ENCODE measurements around the gene PPARD.
"Not testable (repeated sequence)": the region's sequence is repeated elsewhere in the genome, so short reads cannot be mapped to it uniquely, and the experiment has no call there.

The PPARD gene

GRCh38 chr6:35342258-35343091, at the start of gene PPARD:
Gene PPARD (plus strand): TSS chr6:35342558. CDS start chr6:35411088, 68,530 bp downstream.
- DNase-seq (ENCODE audit: low spot score) = peak; percentile 97

GRCh38 chr6:35293681-35294080, 48.7 kb upstream of the PPARD start:
- DNase-seq (ENCODE audit: low spot score) = no peak

- DNase-seq (ENCODE audit: low spot score) = peak; percentile 63
Observed at GRCh38 chr6:35294308-35294945, 47.9 kb upstream of the PPARD start.

- DNase-seq (ENCODE audit: low spot score) = no peak
Observed at GRCh38 chr6:35295036-35295435, 47.3 kb upstream of the PPARD start.

GRCh38 chr6:35295521-35296315, 46.6 kb upstream of the PPARD start:
- no peak for DNase-seq (ENCODE audit: low spot score)

- no peak for DNase-seq (ENCODE audit: low spot score)
Observed at GRCh38 chr6:35296931-35297600, 45.3 kb upstream of the PPARD start.

- peak; percentile 91 for DNase-seq (ENCODE audit: low spot score)
Observed at GRCh38 chr6:35297601-35298481, 44.5 kb upstream of the PPARD start, which contains the start of gene DEF6. Gene DEF6 (plus strand): TSS chr6:35297818. CDS start chr6:35297857, 39 bp downstream.

GRCh38 chr6:35298625-35299140, 43.7 kb upstream of the PPARD start:
- DNase-seq (ENCODE audit: low spot score) = peak; percentile 30

- DNase-seq (ENCODE audit: low spot score) = peak; percentile 32
Observed at GRCh38 chr6:35299674-35300073, 42.7 kb upstream of the PPARD start.

- peak; percentile 63 for DNase-seq (ENCODE audit: low spot score)
Observed at GRCh38 chr6:35300848-35301247, 41.5 kb upstream of the PPARD start.

GRCh38 chr6:35302604-35303241, 39.6 kb upstream of the PPARD start:
- peak; percentile 91 for DNase-seq (ENCODE audit: low spot score)

GRCh38 chr6:35304299-35304698, 38.1 kb upstream of the PPARD start:
- no peak for DNase-seq (ENCODE audit: low spot score)

- peak; percentile 48 for DNase-seq (ENCODE audit: low spot score)
Observed at GRCh38 chr6:35305117-35305516, 37.2 kb upstream of the PPARD start.

- not testable (repeated sequence) for DNase-seq (ENCODE audit: low spot score)
Observed at GRCh38 chr6:35307138-35307537, 35.2 kb upstream of the PPARD start.

- DNase-seq (ENCODE audit: low spot score) = not testable (repeated sequence)
Observed at GRCh38 chr6:35308543-35308942, 33.8 kb upstream of the PPARD start.

- no peak for DNase-seq (ENCODE audit: low spot score)
Observed at GRCh38 chr6:35309611-35310264, 32.6 kb upstream of the PPARD start.

GRCh38 chr6:35310265-35310831, 32.0 kb upstream of the PPARD start:
- peak; percentile 37 for DNase-seq (ENCODE audit: low spot score)

GRCh38 chr6:35311390-35312075, 30.8 kb upstream of the PPARD start:
- DNase-seq (ENCODE audit: low spot score) = peak; percentile 70
